HS-27A (cell line): ENCODE measurements around the gene MAPKAP1.

ENCODE experiments used
- DNase-seq: peaks from one replicate; pipeline ENCODE4 v3.0.0-alpha.2; 2012; ENCODE audit warnings: low read depth, missing footprints

MAPKAP1 gene

GRCh38 chr9:125536167-125536772, 170.7 kb downstream of the MAPKAP1 start:
- DNase-seq, result no peak

- DNase-seq, result no peak
Observed at GRCh38 chr9:125534971-125535701, 171.9 kb downstream of the MAPKAP1 start.

GRCh38 chr9:125532812-125533594, 174.0 kb downstream of the MAPKAP1 start:
- DNase-seq, result no peak

GRCh38 chr9:125532412-125532811, 174.6 kb downstream of the MAPKAP1 start:
- no peak for DNase-seq

- DNase-seq, result no peak
Observed at GRCh38 chr9:125529589-125530515, 177.2 kb downstream of the MAPKAP1 start.

- no peak for DNase-seq
Observed at GRCh38 chr9:125529107-125529506, 177.9 kb downstream of the MAPKAP1 start.

GRCh38 chr9:125527471-125528002, 179.5 kb downstream of the MAPKAP1 start:
- DNase-seq, result no peak

GRCh38 chr9:125525921-125526631, 180.9 kb downstream of the MAPKAP1 start:
- DNase-seq, result no peak

- no peak for DNase-seq
Observed at GRCh38 chr9:125524583-125525355, 182.2 kb downstream of the MAPKAP1 start.

- no peak for DNase-seq
Observed at GRCh38 chr9:125523681-125524080, 183.3 kb downstream of the MAPKAP1 start.

GRCh38 chr9:125522328-125522725, 184.7 kb downstream of the MAPKAP1 start:
- peak; percentile 59 for DNase-seq

- peak; percentile 67 for DNase-seq
Observed at GRCh38 chr9:125521462-125522327, 185.3 kb downstream of the MAPKAP1 start.

- no peak for DNase-seq
Observed at GRCh38 chr9:125519734-125520133, 187.3 kb downstream of the MAPKAP1 start.

GRCh38 chr9:125517577-125517976, 189.4 kb downstream of the MAPKAP1 start:
- DNase-seq, result no peak

GRCh38 chr9:125515983-125516940, 190.7 kb downstream of the MAPKAP1 start:
- no peak for DNase-seq

GRCh38 chr9:125515281-125515680, 191.7 kb downstream of the MAPKAP1 start:
- DNase-seq, result no peak

GRCh38 chr9:125514468-125514867, 192.5 kb downstream of the MAPKAP1 start:
- DNase-seq, result no peak
